ELR (cell line): ENCODE data around the gene MARCHF7.
A peak's percentile ranks its signal among the peaks of the same experiment; 100 is the strongest.
"Not testable (repeated sequence)": the region's sequence is repeated elsewhere in the genome, so short reads cannot be mapped to it uniquely, and the experiment has no call there.

Experiments used
- DNase-seq: peaks from one replicate; pipeline ENCODE4 v3.0.0-alpha.2; 2015; ENCODE audit warnings: low read depth

MARCHF7 gene

DNA sequence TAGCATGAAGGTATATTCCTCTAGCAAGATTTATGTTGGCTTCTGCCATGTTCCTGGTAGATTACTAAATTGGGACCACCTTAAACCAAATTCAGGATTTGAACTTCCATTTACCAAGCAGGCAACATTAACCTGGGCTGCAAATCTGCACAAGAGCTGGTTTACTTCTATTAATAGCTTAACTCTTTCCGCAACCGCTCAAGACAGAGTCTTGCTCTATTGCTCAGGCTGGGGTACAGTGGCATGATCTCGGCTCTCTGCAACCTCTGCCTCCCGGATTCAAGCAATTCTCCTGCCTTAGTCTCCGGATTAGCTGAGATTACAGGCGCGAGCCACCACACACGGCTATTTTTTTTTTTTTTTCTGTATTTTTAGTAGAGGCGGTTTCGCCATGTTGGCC lies 8.4 kb downstream of the MARCHF7 start:
- DNase-seq, result no peak

GRCh38 chr2:159722580-159722979 lies 10.3 kb downstream of the MARCHF7 start:
- DNase-seq, result no peak

GRCh38 chr2:159724795-159725572 lies 12.7 kb downstream of the MARCHF7 start:
- not testable (repeated sequence) for DNase-seq

DNA sequence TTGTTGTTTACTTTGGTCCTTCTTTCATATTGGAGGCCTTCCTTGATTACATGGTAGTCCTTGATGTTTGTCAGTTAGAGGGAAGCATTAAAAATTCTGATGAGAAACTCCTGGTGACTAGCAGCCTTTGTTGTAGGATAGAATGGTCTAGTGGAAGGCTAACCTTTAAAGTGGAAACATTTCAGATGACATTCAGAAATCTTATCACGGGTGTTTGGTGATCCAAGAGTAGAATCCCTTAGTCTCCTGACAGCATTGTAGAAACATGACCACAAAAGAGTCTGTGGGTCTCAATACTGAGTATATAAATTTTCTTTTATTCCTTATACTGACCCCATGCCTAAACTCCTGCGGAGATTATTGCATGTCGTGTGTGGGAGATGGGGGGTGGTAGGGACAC lies 13.4 kb downstream of the MARCHF7 start:
- DNase-seq, result no peak

DNA sequence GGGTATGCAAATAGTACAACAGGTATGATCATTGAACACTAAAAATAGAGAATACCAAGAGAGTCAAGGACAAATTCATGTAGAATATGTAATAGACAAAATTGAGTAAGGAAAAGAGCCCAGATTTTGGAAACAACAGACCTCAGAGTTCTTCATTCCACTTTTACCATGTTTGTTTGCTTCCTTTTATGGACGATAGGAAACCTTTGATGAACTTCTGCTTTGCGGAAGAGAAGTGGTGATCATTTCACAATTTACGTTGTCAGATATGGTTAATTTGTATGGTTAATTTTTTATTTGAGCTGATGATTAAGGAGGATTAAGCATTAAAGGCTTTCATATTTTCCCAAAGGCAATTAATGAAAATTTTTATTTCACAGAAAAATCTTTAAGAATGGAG lies 16.3 kb downstream of the MARCHF7 start:
- no peak for DNase-seq

GRCh38 chr2:159735648-159736047 lies 23.3 kb downstream of the MARCHF7 start:
- DNase-seq, result no peak

DNA sequence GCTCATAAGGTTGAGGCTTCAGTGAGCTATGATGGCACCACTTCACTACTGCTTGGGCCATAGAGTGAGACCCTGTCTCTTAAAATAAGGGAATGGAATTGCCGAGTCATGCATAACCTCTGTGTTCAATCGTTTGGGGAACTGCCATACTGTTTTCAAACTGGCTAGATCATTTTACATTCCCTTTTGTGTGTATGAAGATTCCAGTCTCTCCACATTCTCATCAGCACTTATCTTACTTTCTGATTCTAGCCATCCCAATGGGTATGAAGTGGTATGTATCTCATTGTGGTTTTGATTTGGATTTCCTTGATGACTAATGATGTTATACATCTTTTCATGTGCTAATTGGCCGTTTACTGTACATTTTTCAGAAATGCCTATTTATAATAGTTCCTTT lies 23.7 kb downstream of the MARCHF7 start:
- DNase-seq, result peak; percentile 62

DNA sequence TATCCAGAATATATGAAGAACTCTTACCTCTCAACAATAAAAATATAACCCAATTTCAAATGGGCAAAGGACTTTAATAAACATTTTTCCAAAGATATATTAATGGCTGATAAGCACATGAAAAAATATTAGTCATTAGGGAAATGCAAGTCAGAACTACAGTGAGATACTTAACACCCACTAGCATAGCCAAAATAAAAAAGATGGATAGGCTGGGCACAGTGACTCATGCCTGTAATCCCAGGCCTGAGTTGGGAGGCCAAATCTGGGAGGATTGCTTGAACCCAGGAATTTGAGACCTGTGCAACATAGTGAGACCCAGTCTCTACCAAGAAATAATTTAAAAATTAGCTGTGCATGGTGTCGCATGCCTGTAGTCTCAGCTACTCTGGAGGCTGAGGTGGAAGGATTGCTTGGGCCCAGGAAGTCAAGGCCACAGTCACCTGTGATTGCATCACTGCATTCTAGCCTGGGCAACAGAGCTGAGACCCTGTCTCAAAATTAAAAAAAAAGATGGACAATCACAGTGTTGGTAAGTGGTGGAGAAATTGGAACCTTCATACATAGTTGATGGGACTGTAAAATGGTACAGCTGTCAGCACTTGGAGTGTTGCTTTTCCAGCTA lies 25.1 kb downstream of the MARCHF7 start:
- no peak for DNase-seq

DNA sequence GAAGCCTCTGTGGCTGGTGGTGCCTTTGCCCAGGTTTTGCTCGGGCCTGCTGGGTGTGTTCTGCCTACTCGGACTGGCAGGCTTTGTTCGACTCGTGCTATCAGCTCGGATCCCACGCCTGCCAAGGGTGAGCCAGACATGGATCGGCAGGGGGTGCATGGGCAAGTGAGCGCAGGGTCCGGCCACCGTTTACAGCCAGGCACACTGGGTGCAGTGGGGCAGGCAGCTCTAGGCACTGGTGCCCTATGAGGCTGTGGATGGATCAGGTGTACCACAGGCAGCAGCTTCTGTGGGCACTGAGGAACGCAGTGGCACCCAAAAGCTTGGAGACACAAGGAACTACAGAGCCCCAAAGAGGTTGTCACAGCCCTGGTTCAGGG lies 25.6 kb downstream of the MARCHF7 start:
- no peak for DNase-seq

GRCh38 chr2:159738509-159739390 lies 26.4 kb downstream of the MARCHF7 start:
- peak; percentile 48 for DNase-seq

GRCh38 chr2:159742846-159743245 lies 30.5 kb downstream of the MARCHF7 start:
- no peak for DNase-seq

- peak; percentile 23 for DNase-seq
Observed at GRCh38 chr2:159744363-159744762, 32.1 kb downstream of the MARCHF7 start.

- DNase-seq, result not testable (repeated sequence)
Observed at GRCh38 chr2:159745237-159745636, 32.9 kb downstream of the MARCHF7 start.

DNA sequence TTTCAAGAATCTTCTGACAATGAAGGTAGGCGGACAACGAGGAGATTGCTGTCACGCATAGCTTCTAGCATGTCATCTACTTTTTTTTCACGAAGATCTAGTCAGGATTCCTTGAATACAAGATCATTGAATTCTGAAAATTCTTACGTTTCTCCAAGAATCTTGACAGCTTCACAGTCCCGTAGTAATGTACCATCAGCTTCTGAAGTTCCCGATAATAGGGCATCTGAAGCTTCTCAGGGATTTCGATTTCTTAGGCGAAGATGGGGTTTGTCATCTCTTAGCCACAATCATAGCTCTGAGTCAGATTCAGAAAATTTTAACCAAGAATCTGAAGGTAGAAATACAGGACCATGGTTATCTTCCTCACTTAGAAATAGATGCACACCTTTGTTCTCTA lies 35.8 kb downstream of the MARCHF7 start:
- no peak for DNase-seq

DNA sequence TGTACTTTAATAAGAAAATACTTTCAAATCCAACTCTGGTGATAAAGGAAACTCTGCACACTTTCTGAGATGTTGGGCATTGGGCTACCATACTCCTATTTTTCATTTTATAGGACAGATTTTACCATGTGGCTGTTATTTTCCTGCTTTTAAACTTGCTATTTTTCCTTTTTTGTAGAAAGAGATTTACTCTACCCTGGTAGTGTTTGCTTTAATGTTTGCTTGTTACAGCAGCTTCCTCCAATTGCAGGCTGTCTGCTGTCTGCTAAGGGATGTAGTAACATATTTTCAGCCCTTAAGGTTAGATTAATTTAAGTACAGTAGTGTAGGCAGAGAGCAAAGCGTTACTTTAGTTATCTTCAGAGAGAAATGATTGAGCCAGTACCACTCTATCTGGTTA lies 38.6 kb downstream of the MARCHF7 start:
- DNase-seq, result no peak

DNA sequence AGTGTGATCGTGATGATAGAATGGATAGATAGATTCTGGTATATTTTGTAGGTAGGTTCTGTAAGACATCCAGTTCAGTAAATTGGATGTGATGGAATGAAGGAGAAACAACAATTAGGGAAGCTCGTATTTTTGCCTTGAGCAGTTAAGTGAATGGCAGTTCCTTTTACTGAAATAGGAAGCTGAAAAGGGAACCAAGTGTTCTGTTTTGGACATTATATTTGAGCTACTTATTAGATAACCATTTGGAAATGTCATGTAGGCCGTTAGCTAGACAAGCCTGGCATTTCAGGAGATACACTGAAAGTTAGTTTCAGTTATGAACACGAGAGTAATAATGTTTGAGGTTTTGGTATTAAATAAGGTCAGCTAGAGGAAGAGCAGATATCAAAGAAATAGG lies 41.5 kb downstream of the MARCHF7 start:
- no peak for DNase-seq

GRCh38 chr2:159755014-159755413 lies 42.7 kb downstream of the MARCHF7 start:
- no peak for DNase-seq

DNA sequence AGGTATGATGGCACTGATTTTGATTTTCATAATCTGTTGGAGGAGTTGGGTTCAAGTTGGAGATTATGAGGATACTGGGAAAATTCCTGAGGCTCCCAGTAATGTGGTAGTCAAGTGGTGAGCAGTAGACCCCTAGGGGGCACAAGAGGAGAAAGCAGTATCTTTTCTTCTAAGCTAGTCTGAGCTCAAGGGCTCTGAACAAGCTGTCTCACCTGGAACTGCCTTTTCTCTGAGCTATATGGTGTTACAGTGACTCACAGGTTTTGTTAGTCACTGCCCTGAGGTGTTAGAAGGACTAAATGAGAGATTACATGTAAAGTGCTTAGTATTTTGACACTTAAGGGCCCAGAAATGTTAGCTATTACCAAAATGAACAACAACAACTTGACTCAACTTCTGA lies 43.5 kb downstream of the MARCHF7 start:
- DNase-seq, result peak; percentile 79

DNA sequence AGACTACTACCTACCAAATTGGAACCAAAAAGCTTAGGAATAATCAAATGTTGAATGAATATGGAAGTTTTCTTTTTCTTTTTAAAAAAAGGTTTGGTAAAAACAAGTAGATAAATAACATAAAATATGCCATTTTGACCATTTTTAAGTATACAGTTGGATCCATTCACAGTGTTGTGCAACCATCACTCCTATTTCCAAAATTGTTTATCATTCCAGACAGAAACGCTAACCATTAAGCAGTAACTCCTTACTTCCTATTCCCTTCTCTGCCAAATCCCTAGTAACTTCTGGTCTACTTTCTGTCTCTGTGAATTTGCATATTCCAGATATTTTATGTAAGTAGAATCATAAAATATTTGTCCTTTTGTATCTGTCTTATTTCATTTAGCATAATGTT lies 45.9 kb downstream of the MARCHF7 start:
- DNase-seq, result no peak

GRCh38 chr2:159758686-159759085 lies 46.4 kb downstream of the MARCHF7 start:
- DNase-seq, result no peak

DNA sequence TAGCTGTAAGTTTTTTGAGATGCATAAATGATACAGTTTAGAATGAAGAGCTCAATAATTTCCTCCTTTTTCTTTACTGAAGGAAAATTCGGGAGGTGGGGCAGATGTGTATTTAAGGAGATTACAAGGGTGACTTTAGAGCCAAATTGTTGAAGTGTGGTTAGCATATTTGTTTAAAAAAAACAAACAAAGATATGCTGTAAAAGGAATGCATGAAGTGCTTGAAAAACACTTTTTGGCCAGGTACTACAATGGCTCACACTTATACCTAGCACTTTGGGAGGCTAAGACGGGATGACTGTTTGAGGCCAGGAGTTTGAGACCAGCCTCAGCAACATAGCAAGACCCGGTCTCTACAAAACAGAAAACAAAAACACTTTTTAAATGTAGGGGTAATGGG lies 47.3 kb downstream of the MARCHF7 start:
- no peak for DNase-seq

DNA sequence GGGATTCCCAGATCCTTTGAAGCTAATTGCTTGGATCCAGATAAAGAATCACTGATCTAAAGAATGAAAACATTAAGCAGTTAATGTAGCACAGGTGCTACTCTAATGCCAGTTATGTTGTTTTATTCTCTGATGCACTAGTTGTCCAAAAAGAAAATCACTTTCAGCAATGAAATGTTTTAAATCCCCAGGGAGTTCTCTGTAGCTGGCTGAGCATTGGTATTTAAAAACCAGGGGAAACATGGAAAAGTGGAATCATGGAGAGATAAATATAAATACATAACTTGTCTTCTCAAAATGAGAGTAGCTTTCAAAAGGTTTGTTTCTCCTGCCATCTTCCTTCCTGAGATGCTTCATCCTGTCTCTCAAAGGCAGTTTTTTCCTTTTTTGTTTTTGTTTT lies 48.0 kb downstream of the MARCHF7 start:
- no peak for DNase-seq

DNA sequence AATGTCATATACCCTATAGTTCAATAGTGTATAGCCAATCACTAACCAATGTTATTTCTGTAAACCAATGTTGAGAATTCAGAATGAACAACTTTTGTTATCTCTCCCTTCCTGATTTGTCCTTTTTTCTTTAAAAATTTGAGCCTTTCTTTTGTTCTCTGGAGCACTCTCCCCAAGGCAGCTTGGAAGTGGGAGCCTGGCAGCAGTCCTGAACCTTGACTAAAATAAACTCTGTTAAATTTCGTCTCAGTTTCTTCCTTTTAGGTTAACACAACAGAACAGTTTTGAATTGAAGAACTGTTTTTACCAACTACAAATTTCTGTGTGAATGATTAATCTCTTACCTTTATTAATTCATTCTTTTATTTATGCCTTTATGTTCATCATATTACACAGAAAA lies 49.8 kb downstream of the MARCHF7 start:
- DNase-seq, result no peak
